ENCODE results near the gene LRPPRC.
A peak's percentile ranks its signal among the peaks of the same experiment; 100 is the strongest.

LRPPRC gene

GRCh38 chr2:43993437-43993836, 2.4 kb downstream of the LRPPRC start:
- TF ChIP-seq POLR2AphosphoS5 (IDR thresholded peaks at IDR 0.05; ENCODE audit: low read depth, low read length) = no peak
- TF ChIP-seq TAF1 (IDR thresholded peaks at IDR 0.05; ENCODE audit: borderline replicate concordance, insufficient read depth, low read length) = no peak
- TF ChIP-seq FOXP2 (optimal IDR thresholded peaks at IDR 0.05; ENCODE audit: borderline replicate concordance, extremely low read depth, extremely low read length, insufficient read depth) = no peak
- TF ChIP-seq REST (IDR thresholded peaks at IDR 0.05; ENCODE audit: insufficient read depth in 1 of 2, low read depth in 2 of 2, low read length in 2 of 2) = no peak
- no peak for TF ChIP-seq SIN3A (IDR thresholded peaks at IDR 0.05; ENCODE audit: borderline replicate concordance, insufficient read depth, low read length)

- no peak for TF ChIP-seq POLR2AphosphoS5 (IDR thresholded peaks at IDR 0.05; ENCODE audit: low read depth, low read length)
Observed at GRCh38 chr2:43989545-43989944, 6.2 kb downstream of the LRPPRC start.

GRCh38 chr2:43986600-43986999, 9.2 kb downstream of the LRPPRC start:
- TF ChIP-seq TAF1 (IDR thresholded peaks at IDR 0.05; ENCODE audit: borderline replicate concordance, insufficient read depth, low read length) = no peak
- TF ChIP-seq SIN3A (IDR thresholded peaks at IDR 0.05; ENCODE audit: borderline replicate concordance, insufficient read depth, low read length) = no peak
- TF ChIP-seq POLR2AphosphoS5 (IDR thresholded peaks at IDR 0.05; ENCODE audit: low read depth, low read length) = no peak
- no peak for TF ChIP-seq REST (IDR thresholded peaks at IDR 0.05; ENCODE audit: insufficient read depth in 1 of 2, low read depth in 2 of 2, low read length in 2 of 2)
- TF ChIP-seq FOXP2 (optimal IDR thresholded peaks at IDR 0.05; ENCODE audit: borderline replicate concordance, extremely low read depth, extremely low read length, insufficient read depth) = no peak

- TF ChIP-seq TAF1 (IDR thresholded peaks at IDR 0.05; ENCODE audit: borderline replicate concordance, insufficient read depth, low read length) (no peak), POLR2AphosphoS5 (IDR thresholded peaks at IDR 0.05; ENCODE audit: low read depth, low read length) (no peak), REST (IDR thresholded peaks at IDR 0.05; ENCODE audit: insufficient read depth in 1 of 2, low read depth in 2 of 2, low read length in 2 of 2) (no peak), SIN3A (IDR thresholded peaks at IDR 0.05; ENCODE audit: borderline replicate concordance, insufficient read depth, low read length) (no peak), FOXP2 (optimal IDR thresholded peaks at IDR 0.05; ENCODE audit: borderline replicate concordance, extremely low read depth, extremely low read length, insufficient read depth) (no peak)
Observed at GRCh38 chr2:43985359-43985758, 10.4 kb downstream of the LRPPRC start.

GRCh38 chr2:43984533-43984932, 11.3 kb downstream of the LRPPRC start:
- TF ChIP-seq TAF1 (IDR thresholded peaks at IDR 0.05; ENCODE audit: borderline replicate concordance, insufficient read depth, low read length) (no peak), POLR2AphosphoS5 (IDR thresholded peaks at IDR 0.05; ENCODE audit: low read depth, low read length) (peak; percentile 38; the same call in 1 of the 2 replicates), REST (IDR thresholded peaks at IDR 0.05; ENCODE audit: insufficient read depth in 1 of 2, low read depth in 2 of 2, low read length in 2 of 2) (no peak)

Measured in PFSK-1 (cell line).